Activated CD4-positive, alpha-beta T cell treated with anti-CD3 and anti-CD28 coated beads for 4 hours (primary cell): Measurements from ENCODE around the gene NTMT1.

Source experiments
- DNase-seq, 2 donors: peaks; one replicate each; pipeline ENCODE4 v3.0.0-alpha.2; 2020

The NTMT1 gene

DNA sequence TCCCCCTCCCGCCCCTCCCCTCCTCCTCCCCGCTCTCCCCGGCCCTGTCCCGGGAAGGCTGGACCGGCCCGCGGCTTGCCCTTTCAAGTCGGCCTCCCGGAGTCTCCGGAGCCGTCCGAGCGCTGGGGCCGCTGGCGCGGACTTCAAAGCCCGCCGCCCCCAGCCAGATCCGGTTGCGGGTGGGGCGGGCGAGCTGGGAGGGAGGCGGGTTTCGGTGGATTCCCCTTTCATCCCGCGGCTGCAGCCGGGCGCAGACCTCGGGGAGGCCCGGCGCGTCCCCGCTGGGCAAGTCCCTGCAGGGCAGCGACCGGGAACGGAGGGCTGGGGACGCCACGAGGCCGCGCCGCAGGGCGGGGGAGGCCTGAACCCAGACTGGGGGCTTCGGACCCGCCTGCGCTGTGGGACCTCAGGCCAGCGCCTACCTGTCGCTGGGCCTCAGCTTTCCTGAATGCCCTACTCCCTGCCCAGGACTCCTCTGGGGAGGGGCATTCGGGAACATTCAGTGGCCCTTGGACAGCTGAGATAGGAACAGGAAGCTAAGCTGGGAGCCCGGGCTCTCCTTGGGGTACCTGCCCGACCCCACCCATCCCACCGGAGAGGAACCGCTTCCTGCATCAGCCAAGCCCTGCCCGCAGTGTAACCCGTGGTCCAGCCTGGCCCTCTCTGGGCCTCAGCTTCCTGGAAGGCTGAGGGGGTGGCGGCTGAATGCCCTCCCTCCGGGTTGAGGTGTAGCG is 28.4 kb upstream of the NTMT1 start:
- no peak for DNase-seq

DNA sequence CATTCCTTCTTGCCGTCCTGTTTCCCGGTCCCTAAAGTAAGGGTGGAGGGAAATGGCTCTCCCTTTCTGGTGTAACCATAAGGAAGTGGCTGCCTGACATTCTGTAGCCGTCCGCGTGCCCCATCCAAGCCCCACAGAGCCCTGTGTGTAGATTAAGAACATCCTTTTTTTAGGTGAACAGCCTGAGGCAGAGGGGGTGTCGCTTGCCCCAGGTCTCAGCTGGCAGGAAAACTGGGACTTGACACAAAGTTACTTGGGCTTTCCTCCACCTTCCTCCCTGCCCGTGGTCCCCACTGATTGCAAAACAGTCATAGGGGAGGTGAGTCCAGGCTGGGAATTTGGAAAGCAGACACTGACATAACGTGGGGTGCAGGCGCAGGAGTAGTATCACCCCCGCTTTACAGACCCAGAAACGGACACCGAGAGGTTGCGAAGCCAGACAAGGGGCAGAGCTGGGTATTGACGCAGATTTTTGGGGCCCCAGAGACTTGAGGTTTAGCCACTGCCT is 27.8 kb upstream of the NTMT1 start:
- DNase-seq, result no peak

DNA sequence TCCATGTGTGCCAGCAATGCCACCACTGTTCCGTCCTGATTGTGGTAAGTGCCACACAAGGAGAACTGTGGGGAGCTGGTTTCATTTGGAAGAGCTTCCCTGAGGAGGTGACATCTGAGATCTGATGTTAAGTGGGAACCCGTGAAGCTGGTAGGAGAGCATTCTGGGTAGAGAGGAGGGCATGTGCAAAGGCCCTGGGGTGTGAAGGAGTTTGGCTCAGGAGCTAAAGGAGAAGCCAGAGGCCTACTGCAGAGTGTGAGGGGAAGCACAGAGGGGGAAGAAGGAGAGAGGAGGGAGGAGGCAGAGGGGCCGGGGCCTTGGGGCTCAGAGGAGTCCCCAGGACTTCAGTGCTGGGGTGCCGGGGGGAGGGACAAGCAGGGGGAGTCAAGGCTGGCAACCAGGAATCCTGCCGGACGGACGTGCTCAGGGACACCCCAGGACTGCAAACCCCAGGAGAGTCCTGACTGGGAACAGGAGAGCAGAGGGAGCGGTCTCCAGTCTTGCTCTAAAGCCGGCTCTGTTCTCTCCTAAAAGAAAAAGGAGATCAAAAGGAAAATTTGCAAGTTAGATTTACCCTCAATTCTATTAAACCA is 24.8 kb upstream of the NTMT1 start:
- DNase-seq, result no peak

DNA sequence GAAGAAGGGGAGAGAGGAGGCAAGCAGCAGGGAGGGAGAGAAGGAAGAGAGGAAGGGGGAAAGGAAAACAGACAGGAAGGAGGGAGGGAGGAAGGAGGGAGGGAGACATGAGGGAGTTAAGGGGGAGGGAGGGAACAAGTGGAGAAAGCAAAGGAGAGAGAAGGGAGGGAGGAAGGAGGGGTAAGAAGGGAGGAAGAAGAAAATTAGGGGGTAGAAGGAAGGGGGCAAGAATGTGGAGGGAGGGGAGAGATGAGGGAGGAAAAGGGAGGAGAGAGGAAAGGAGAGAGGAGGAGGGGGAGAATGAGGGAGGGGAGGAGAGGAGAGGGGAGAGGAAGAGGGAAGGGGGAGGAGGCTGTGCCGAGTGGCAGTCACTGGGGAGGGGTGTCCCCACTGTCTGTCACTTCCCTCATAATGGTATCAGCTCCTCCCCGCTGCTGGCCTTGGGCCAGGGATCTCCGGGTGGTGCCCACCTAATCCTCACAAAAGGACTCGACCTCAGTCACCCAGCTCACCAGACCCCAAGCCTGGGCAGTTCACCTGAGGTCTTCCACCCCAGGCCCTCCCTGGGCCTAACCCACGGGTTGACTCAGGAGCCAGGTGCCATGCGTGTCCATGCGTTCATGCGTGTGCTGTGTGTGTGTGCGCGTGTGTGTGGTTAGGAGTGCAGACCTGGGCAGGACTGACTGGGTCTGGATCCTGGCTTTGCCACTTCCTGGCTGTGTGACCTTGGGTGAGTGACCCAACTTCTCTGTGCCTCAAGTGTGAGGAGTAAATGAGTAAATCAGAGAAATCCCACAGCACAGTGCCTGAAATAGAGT is 23.2 kb upstream of the NTMT1 start:
- DNase-seq, result no peak

DNA sequence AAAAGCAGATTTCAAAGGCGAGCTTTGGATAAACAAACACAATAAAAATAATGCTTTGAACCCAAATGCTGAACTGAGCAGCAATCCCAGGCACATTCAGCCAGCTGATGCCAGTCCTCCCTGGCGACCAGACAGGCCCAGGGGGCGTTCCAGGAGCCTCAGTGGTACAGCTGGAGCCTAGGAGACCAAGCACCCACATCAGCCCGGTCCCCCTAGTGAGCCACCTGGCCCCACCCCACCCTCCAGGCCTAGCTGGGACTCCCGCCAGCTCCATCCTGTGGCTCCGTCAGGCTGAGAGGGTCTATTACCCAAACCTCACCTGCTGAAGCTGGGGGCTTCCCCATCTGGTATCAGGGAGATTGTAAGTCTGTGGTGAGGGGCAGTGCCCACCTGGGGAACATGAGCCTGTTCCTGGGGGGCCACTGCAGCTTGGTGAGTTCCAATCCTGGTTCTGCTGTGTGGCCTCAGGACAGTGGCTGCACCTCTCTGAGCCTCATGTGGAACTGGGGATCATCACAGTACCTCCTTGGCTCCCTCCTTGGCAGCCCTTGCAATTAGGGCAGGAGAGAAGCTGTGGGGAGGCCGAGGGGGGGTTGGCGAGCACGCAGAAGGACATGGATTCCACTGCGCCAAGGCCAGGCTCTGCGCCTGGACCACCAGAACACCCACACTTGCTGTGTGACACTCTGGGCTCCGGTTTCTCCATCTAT is 21.8 kb upstream of the NTMT1 start:
- no peak for DNase-seq

DNA sequence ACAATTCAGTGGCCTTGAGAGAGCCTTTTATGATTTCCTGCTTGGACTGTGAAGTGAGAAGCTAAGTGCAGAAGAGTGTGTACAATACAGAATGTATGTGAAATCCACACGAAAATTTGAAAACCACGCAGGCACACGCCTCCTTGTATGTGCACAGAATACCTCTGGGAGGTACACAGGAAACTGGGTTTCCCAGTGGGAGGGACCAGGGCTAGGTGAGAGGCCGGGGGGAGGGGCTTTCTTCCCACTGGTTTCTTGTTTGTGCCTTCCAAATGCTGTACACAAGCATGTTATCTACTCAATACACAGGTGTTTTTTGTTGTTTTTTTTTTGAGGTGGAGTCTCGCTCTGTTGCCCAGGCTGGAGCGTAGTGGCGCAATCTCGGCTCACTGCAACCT is 21.2 kb upstream of the NTMT1 start:
- DNase-seq, result peak; percentile 34 to 37

DNA sequence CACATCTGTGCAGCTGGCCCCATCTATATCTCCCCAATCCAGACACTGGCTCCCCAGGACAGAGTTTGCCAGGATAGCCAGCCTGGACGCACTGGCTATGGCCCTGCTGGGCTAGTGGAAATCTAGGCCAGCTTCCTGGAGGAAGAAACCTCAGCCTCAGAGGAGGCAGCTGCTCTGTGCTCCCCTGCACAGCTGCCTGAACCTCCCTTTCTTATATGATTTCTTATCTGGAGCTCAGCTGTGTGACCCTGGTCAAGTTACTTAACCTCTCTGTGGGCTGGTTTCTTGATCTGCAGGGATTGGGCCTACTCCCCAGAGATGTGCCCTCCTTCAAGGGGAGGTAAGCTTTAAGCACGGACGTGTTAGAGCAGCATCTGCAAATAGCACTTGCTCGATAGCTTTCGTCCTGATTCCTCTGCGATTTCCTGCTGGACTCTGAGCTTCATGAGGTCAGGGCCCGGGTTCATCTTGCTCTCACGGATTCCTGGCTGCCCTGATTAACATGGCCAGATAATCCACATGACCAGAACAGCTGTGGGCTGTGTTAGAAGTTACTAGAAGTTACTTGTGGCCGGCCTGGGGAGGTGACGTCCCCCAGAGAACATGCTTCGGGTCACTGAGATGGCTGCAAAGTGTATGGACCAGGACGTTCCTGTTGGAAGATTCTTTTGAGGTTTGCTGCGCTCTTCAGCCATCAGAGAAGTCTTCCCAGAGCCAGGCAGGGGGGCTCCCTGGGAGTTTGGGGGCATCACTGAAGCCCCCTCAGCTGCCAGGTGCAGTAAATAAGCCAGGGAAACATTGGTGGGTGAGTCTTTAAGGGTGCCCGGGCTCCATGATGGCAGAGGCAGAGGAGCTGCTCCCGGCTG is 19.6 kb upstream of the NTMT1 start:
- no peak for DNase-seq

DNA sequence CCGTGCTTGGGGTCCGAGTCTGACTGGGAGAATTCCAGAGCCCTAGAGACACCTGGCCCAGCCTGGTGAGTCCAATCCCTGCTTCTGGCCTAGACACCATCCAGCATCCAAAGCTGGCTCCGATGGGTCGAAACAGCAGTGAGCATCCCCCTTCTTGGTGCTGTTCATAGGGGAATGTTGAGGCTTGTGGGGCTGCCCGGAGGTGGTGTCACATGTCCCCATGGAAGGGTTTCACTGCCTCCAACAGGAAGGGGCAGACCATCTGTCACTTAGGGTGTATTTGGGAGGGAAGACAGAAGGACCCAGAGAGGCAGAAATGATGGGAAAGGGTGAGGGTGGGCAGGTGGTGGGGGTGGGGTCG is 19.0 kb upstream of the NTMT1 start:
- DNase-seq, result no peak

DNA sequence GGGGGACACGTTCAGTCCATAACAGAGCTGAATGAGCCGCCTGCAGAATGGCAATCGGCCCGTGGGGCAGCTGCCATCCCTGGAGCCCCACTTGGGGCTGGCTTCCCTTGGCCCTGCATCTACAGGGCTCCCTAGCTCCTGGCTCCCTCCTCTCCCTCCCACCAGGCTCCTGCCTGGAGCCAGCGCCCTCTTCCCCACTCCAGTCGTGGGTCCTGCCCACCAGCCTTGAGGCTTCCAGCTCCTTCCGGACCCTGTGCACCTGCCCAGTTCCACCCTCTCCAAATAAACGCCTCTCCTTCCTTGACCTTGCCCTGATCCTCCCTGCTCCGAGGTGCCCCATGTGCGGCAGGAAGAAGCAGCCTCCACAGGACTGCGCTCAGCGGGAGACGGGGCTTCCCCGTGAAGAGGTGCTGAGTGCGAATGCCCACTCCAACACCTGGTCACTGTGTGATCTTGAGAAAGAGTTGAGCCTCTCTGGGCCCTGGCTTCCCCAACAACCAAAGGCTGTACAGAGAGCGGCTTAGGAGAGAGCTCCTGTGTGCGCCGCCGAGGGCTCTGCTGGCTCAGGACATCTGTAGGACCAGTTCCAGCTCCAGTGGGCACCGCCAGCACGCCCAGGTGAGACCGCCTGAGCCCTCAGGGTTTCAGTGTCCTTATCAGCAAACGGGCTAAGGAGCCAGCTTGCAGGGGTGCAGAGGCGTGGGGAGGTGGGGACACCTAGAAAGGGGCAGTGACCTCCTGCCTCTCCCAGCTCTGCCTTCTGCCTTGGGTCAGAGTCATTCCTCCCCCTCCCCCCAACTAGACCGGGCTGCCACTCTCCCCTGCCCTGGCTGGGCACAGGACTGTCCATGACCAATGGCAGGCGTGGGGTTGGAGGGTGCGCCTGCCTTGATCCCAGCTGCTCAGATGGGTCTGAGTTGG is 17.1 kb upstream of the NTMT1 start:
- no peak for DNase-seq

DNA sequence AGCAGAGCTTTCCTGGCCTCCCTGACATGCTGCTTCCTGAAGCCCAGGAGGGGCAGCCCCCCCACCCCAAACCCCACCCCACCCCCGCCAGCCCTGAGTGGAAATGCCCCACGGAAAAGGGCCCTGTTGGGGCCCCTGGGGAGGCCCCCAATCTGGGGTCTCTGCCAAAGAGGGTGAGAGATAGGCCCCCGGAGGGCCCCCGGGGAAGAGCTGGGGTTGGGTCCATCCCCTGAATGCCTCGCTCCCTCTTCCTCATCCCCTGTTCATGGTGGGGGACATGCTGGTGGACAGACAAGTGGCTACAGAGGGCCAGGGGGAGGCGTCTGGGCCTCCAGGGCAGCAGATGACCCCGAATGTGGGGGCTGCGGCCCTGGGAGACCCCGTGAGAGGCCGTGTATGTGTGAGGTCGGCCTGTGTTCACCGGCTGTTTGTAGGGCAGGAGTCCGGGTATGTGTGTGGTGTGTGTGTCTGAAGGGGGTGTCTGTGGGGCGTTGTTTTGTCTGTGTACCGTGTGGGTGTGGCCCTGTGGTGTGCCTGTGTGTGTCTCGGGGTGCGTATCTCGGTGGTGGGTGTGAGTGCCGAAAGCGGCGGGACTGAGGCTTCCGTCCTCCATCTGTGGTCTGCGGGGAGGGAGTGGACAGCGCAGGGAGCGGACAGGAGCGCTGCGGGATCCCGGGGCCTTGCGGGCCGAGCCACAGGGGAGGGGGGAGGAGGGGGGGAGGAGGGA is 16.3 kb upstream of the NTMT1 start:
- DNase-seq, result peak; percentile 64 to 65

DNA sequence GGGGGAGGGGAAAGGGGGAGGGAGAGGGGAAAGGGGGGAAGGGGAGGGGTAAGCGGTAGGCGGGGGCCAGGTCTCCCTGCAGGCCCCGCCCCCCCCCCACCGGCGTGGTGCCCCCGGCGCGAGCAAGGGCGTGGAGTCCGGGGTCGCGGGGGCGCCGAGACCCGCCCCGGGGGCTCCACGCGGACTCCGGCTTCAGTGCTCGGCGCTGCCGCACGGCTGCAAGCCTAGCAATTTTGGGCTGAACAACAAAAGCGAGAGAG is 15.8 kb upstream of the NTMT1 start:
- no peak for DNase-seq

DNA sequence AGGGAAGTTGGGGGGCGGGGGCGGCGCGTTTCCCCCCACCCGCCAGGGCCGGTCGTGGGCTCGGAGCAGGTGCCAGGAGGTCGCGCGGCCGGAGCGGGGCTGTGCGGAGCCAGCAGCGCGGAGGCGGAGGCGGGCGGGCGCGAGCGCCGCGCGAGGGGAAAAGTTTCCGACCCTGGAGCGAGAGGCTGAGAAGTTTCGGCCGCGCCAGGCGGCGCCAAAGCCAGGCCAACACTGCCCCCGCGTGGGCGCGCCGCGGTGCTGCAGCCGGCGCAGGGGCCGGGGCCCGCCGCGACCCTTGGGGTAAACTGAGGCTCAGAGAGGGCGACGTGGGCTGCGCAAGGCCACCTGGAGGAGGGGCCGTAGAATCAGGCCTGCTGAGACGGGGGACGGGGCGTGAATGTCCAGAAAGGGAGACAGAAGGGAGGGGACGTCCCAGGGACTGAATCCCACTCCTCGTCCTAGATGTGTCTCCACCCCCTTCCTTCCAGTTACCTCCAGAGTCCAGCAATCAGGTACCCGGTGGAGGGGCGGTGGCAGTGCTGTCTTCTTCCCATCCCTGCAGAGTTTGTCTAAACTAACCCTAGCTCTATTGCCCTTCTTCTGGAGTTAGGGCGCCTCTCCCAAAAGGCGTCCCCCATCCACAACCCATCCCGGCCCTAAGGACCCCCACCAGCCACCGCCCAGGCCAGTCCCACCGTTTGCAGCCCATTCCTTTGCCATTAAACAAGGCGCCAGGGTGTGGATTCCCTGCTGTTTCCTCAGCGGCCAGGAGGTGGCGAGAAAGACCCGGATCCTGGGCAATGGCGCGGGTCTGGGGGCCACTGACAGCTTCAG is 15.3 kb upstream of the NTMT1 start:
- peak; percentile 72 to 73 for DNase-seq

DNA sequence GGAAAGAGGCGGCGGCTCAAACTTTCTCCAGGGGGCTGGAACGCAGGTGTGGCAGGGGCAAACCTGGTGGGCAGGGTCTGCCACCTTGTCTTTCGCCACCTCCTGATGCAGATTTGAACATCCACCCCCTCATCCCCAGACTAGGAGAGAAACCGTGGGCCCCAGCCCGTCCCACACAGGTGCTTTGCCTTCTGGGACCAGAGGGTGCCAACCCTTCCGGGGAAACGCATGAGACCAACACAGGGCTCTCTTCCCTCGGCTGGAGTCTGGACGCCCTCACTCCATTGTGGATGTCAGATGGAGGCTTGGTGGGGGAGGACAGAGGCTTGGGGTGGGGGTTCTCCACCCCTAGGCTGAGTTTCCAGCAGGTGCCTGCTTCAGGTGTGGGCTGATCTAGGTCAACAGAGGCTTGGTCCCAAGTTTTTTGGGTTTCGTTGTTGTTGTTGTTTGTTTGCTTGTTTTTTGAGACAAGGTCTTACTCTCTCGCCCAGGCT is 14.6 kb upstream of the NTMT1 start:
- DNase-seq, result no peak

DNA sequence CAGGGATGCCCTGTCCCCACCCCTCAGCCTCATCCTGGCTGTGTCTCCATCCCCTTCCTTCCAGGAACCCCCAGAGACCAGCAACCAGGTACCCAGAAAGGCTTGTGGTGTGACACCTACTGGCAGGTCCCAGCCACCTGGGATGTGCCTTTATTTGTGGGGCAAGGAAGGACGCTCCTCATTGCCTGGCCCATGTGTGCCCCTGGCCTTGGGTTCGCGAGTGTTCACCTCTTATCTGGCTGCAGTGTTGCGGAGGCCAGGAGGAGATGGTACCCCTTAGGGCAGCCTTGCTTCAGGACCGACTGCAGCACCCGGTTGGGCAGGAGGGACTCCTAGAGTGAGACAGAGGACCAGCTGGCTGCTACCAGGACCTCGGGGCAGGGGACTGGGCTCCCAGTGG is 13.8 kb upstream of the NTMT1 start:
- DNase-seq, result no peak

DNA sequence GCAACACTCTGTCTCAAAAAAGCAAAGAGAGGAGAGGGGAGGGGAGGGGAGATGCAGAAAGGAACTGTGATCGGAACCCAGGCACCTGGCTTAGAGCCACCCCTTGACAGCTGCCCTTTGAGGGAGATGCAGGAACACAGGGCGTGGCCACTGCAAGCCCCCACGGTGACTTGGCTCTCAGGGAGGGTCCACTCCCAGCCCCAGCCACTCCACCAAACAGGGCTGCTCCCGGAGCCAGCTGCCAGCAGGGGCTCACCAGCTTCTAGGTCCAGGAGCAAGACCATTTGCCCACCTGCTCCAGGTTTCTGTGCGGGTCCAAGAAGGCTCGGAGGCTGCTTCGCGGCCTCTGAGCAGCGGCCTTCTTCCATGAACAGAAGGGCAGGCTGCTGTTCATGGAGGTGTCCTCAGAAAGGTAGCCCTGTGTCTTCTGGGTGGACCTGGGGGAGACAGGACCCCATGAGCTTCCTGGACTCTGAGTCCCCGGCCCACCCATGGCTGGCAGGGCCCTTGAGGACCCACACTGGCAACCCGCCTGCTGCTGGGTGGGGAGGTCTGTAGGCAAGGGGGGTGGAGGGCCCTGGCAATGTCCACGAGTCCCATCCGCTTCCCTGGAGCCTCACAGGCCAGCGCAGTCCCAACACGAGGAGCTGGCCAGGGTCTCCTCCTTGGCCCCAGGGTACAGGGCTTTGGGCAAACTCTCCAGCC is 13.0 kb upstream of the NTMT1 start:
- DNase-seq, result no peak

DNA sequence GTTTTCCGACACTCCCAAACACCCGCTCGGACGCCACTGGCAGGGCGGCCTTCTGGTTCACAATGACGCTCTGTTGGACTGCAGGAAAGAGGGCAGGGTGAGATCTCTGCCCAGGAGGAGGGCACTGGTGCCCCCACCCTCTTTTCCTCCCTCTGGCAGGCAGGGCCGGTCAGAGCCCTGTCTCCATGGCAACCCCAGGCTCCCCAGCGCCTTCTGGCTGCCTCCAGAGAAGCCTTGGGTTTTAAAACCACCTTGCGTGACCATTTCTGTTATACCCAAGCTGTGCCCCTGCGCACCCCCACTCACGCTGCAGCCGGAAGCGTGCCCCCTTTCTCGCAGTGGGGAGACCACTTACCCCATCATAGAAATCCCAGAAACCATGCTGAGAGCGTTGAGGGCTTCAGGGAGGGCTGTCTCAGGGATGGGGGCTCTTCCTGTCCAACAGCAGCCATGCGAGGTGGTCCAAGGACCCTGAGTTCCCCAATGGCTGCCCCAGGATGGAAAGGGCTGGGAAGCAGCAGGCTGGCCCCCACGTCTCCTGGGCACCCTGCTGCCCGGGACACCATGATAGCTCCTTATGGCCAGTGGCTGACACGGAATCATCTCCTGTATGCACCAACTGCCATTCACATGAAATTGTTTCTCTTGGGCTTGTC is 12.3 kb upstream of the NTMT1 start:
- no peak for DNase-seq

DNA sequence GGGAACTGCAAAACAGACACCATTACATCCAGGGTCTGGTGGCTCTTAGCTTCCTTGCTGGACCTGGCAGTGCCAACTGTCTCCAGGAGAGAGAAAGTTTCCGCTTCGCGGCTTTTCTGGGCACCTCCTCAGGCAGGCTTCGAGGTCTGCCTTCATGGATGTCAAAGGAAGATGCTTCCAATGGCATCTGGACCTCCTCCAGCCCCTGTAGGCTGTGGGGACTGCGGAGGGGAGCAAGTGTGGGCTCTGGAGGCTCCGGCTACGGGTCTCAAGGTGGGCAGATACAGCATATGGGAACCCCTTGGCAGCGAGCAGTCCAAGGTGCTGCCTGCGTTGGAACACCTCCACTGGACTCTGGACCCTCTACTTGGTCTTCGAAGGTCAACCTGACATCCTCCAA is 11.0 kb upstream of the NTMT1 start:
- no peak for DNase-seq
